ENCODE data around the gene RICTOR. TPM values are rescaled to one million over a fixed set of nuclear protein-coding genes. Genes with fewer than 3 reads are reported as not detected.
A peak's percentile ranks its signal among the peaks of the same experiment; 100 is the strongest.

The RICTOR gene
- total and polyA plus RNA-seq, 9 of the 15 experiments (the other 6 are each of a cell fraction or from before 2014, with no cell fraction given): 13.9 to 46.6 (median 22.6) TPM

DNA sequence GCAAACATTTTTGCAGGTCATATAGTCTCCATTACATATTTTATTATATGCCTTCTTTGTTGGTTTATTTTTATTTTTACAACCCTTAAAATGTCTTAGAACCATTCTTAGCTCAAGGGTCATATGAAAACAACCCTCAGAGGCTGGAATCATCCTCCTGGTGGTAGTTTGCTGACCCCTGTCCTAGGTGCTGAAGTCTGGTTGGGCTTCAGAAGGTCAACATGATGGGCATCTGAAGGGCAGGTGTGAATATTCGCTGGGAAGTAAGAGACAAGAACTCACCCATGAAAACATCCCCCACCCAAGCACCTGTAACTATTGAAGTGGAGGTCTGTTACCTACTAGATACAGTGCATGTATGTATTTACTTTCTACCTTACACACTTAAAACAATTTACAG is 153.0 kb downstream of the RICTOR start (continued):
- no peak for TF ChIP-seq NCOA1 (IDR thresholded peaks at IDR 0.05; ENCODE audit: low read depth)
- TF ChIP-seq, protein P1, sequence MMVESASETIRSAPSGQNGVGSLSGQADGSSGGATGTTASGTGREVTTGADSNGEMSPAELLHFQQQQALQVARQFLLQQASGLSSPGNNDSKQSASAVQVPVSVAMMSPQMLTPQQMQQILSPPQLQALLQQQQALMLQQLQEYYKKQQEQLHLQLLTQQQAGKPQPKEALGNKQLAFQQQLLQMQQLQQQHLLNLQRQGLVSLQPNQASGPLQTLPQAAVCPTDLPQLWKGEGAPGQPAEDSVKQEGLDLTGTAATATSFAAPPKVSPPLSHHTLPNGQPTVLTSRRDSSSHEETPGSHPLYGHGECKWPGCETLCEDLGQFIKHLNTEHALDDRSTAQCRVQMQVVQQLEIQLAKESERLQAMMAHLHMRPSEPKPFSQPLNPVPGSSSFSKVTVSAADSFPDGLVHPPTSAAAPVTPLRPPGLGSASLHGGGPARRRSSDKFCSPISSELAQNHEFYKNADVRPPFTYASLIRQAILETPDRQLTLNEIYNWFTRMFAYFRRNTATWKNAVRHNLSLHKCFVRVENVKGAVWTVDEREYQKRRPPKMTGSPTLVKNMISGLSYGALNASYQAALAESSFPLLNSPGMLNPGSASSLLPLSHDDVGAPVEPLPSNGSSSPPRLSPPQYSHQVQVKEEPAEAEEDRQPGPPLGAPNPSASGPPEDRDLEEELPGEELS (CRISPR knock-in tag; IDR thresholded peaks at IDR 0.05; ENCODE audit: borderline replicate concordance): no peak
- TF ChIP-seq SREBF1 (IDR thresholded peaks at IDR 0.05; ENCODE audit: borderline replicate concordance, low read depth, low read length): no peak
- no peak for TF ChIP-seq EGR1 (conservative IDR thresholded peaks at IDR 0.05)
- TF ChIP-seq HNRNPH1 (optimal IDR thresholded peaks at IDR 0.05; ENCODE audit: low read depth, low read length): no peak
- TF ChIP-seq, protein P2, sequence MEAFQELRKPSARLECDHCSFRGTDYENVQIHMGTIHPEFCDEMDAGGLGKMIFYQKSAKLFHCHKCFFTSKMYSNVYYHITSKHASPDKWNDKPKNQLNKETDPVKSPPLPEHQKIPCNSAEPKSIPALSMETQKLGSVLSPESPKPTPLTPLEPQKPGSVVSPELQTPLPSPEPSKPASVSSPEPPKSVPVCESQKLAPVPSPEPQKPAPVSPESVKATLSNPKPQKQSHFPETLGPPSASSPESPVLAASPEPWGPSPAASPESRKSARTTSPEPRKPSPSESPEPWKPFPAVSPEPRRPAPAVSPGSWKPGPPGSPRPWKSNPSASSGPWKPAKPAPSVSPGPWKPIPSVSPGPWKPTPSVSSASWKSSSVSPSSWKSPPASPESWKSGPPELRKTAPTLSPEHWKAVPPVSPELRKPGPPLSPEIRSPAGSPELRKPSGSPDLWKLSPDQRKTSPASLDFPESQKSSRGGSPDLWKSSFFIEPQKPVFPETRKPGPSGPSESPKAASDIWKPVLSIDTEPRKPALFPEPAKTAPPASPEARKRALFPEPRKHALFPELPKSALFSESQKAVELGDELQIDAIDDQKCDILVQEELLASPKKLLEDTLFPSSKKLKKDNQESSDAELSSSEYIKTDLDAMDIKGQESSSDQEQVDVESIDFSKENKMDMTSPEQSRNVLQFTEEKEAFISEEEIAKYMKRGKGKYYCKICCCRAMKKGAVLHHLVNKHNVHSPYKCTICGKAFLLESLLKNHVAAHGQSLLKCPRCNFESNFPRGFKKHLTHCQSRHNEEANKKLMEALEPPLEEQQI (IDR thresholded peaks at IDR 0.05): no peak
- TF ChIP-seq, protein P3, sequence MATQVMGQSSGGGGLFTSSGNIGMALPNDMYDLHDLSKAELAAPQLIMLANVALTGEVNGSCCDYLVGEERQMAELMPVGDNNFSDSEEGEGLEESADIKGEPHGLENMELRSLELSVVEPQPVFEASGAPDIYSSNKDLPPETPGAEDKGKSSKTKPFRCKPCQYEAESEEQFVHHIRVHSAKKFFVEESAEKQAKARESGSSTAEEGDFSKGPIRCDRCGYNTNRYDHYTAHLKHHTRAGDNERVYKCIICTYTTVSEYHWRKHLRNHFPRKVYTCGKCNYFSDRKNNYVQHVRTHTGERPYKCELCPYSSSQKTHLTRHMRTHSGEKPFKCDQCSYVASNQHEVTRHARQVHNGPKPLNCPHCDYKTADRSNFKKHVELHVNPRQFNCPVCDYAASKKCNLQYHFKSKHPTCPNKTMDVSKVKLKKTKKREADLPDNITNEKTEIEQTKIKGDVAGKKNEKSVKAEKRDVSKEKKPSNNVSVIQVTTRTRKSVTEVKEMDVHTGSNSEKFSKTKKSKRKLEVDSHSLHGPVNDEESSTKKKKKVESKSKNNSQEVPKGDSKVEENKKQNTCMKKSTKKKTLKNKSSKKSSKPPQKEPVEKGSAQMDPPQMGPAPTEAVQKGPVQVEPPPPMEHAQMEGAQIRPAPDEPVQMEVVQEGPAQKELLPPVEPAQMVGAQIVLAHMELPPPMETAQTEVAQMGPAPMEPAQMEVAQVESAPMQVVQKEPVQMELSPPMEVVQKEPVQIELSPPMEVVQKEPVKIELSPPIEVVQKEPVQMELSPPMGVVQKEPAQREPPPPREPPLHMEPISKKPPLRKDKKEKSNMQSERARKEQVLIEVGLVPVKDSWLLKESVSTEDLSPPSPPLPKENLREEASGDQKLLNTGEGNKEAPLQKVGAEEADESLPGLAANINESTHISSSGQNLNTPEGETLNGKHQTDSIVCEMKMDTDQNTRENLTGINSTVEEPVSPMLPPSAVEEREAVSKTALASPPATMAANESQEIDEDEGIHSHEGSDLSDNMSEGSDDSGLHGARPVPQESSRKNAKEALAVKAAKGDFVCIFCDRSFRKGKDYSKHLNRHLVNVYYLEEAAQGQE (IDR thresholded peaks at IDR 0.05; ENCODE audit: borderline replicate concordance): peak; percentile 96
- TF ChIP-seq, protein P3 (CRISPR knock-in tag; IDR thresholded peaks at IDR 0.05; ENCODE audit: low read depth): peak; percentile 69; the same call in 1 of the 2 replicates
- no peak for TF ChIP-seq HNRNPK (IDR thresholded peaks at IDR 0.05; ENCODE audit: low read depth, low read length, poor library complexity, severe bottlenecking)
- TF ChIP-seq ZNF354B (CRISPR knock-in tag; IDR thresholded peaks at IDR 0.05): no peak
- no peak for TF ChIP-seq XRCC5 (IDR thresholded peaks at IDR 0.05; ENCODE audit: low read depth, low read length)
